Astrocyte (in vitro differentiated cells and primary cell): ENCODE data around the gene RPL28.

Source experiments
- CTCF ChIP-seq: IDR thresholded peaks from 2 replicates; pipeline ENCODE4 v1.5.1; 2011; ENCODE audit warnings: low read depth, mild to moderate bottlenecking, inconsistent platforms, low read length, moderate library complexity; ENCODE audit not compliant: insufficient read depth
- EZH2 ChIP-seq: IDR thresholded peaks from 2 replicates; pipeline ENCODE4 v1.6.1; 2012; ENCODE audit warnings: mild to moderate bottlenecking, low read length, inconsistent platforms; ENCODE audit not compliant: insufficient read depth

DNA sequence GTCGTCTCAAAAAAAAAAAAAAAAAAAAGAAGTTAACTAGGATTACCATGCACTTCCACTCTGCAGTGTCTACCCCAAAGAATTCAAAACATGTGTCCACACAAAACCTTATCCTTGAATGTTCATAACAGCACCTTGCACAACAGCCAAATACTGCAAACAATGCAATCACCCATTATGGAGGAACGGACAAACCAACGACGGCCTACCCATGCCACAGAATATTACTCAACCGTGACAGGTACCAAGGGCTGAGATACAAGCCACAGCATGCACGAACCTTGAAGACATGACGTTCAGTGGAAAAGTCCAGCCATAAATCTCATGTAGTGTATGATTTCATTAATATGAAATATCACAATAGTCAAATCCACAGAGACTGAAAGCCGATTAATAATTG, 60.3 kb downstream of the RPL28 start:
- no peak for TF ChIP-seq CTCF
- no peak for TF ChIP-seq EZH2
